Colonic mucosa (tissue), 4 donors: Measurements from ENCODE around the gene RDH5. TPM values are rescaled to one million over a fixed set of nuclear protein-coding genes. Genes with fewer than 3 reads are reported as not detected.

ENCODE experiments used
- DNase-seq: peaks from one replicate; pipeline ENCODE4 v3.0.0-alpha.2; 2020
- H3K27ac ChIP-seq: fragments of 200-600 bp; one replicate; pipeline ENCODE4 v1.8.0; 2021
- H3K27me3 ChIP-seq: fragments of 200-600 bp; one replicate; pipeline ENCODE4 v1.8.0; 2021
- H3K36me3 ChIP-seq: fragments of 200-600 bp; one replicate; pipeline ENCODE4 v1.8.0; 2021
- H3K4me1 ChIP-seq: fragments of 200-600 bp; one replicate; pipeline ENCODE4 v1.8.0; 2021; ENCODE audit warnings: mild to moderate bottlenecking
- H3K4me3 ChIP-seq: fragments of 200-600 bp; one replicate; pipeline ENCODE4 v1.8.0; 2021
- H3K9ac ChIP-seq, 2 donors: one replicate each; pipeline ENCODE4 v1.7.0; 2013; ENCODE audit warnings: control low read depth in 2 of 2, low read depth in 2 of 2, low read length in 2 of 2
- H3K9me3 ChIP-seq: fragments of 200-600 bp; one replicate; pipeline ENCODE4 v1.8.0; 2021
- CTCF ChIP-seq: fragments of 200-600 bp; IDR thresholded peaks from one replicate; pipeline ENCODE4 v1.8.0; 2022; ENCODE audit warnings: antibody characterized with exemption, mild to moderate bottlenecking
- intact Hi-C: fragments of 100-400 bp; cut with DNase I; formaldehyde crosslinking; loops from one replicate; pipeline ENCODE4 v1.14.1; 2022
- total RNA-seq, 2 donors: library from RNA; stranded (reverse); fragmentation: NEBNext Ultra II Directional in 1 of 2; extraction: Animal tissue kit (Norgen Biotek cat#: 25700) in 1 of 2; gene quantifications; one replicate each; pipeline ENCODE4 v1.2.1, GENCODE V29; 2021
- donor health status: healthy.
- donor health status: DM: no; HTN: no; CAD: no.
- donor health status: DM: no; HTN: no; CAD: no.

Gene RDH5
- total RNA-seq, 2 donors from 2014 or later = 22.6 to 29.6 TPM

- H3K4me1 ChIP-seq = peaks cover 49% of the 10 kb centered on the region
- peak overlapping the region in 1 of 2 donors; percentile 91 for H3K9ac ChIP-seq
- intact Hi-C loops = loop anchor here (5.0 kb wide), 2 partner anchors 39 to 59 kb away; a partner anchor contains a TSS
- no peaks in the 10 kb centered on the region for H3K27me3 ChIP-seq
- no peaks in the 10 kb centered on the region for H3K9me3 ChIP-seq
- peak; percentile 77 for DNase-seq
- peak overlapping the region; percentile 99 for H3K27ac ChIP-seq
- no peaks in the 10 kb centered on the region for H3K36me3 ChIP-seq
- peak; percentile 54 for TF ChIP-seq CTCF
- no peak overlapping the region for H3K4me3 ChIP-seq
These were observed 776 bp downstream of the RDH5 start for GRCh38 chr12:55720894-55721444.

- Histone ChIP-seq H3K9me3 (no peaks in the 10 kb centered on the region), H3K9ac (peak overlapping the region in 1 of 2 donors; percentile 91), H3K27ac (peak overlapping the region; percentile 99), H3K4me3 (no peak overlapping the region), H3K27me3 (no peaks in the 10 kb centered on the region), H3K4me1 (peaks cover 48% of the 10 kb centered on the region), H3K36me3 (no peaks in the 10 kb centered on the region)
- TF ChIP-seq CTCF = no peak
- DNase-seq = peak; percentile 29
- intact Hi-C loops = loop anchor here (5.0 kb wide), 2 partner anchors 39 to 59 kb away; a partner anchor contains a TSS
These were observed 1.5 kb downstream of the RDH5 start for GRCh38 chr12:55721601-55722213.

- TF ChIP-seq CTCF = no peak
- no peak overlapping the region for H3K4me3 ChIP-seq
- no peaks in the 10 kb centered on the region for H3K9me3 ChIP-seq
- no peak for DNase-seq
- H3K27ac ChIP-seq = no peak overlapping the region
- intact Hi-C loops = loop anchor here (5.0 kb wide), 2 partner anchors 41 to 61 kb away; a partner anchor contains a TSS
- H3K27me3 ChIP-seq = no peaks in the 10 kb centered on the region
- H3K9ac ChIP-seq = no peak overlapping the region
- H3K4me1 ChIP-seq = peaks cover 36% of the 10 kb centered on the region
- H3K36me3 ChIP-seq = no peaks in the 10 kb centered on the region
These were observed 2.8 kb downstream of the RDH5 start for GRCh38 chr12:55722948-55723347.

GRCh38 chr12:55723516-55724225 lies 3.5 kb downstream of the RDH5 start:
- Histone ChIP-seq H3K9me3 (no peaks in the 10 kb centered on the region), H3K4me3 (no peak overlapping the region), H3K27ac (no peak overlapping the region), H3K27me3 (no peaks in the 10 kb centered on the region), H3K4me1 (peaks cover 29% of the 10 kb centered on the region), H3K36me3 (no peaks in the 10 kb centered on the region), H3K9ac (peak overlapping the region in 1 of 2 donors; percentile 38)
- no peak for DNase-seq
- intact Hi-C loops = loop anchor here (5.0 kb wide), 2 partner anchors 41 to 61 kb away; a partner anchor contains a TSS
- TF ChIP-seq CTCF = no peak

GRCh38 chr12:55724226-55724939 lies 4.2 kb downstream of the RDH5 start:
- Histone ChIP-seq H3K4me3 (no peak overlapping the region), H3K4me1 (peaks cover 25% of the 10 kb centered on the region), H3K27ac (no peak overlapping the region), H3K9me3 (no peaks in the 10 kb centered on the region), H3K27me3 (no peaks in the 10 kb centered on the region), H3K36me3 (no peaks in the 10 kb centered on the region), H3K9ac (peak overlapping the region in 1 of 2 donors; percentile 38)
- TF ChIP-seq CTCF = peak; percentile 54
- intact Hi-C loops = loop anchor here (5.0 kb wide), 2 partner anchors 42 to 62 kb away; a partner anchor contains a TSS
- DNase-seq = peak; percentile 79
